Breast epithelium (tissue), 4 donors: ENCODE measurements around the gene CALY. TPM values are rescaled to one million over a fixed set of nuclear protein-coding genes. Genes with fewer than 3 reads are reported as not detected.
A peak's percentile ranks its signal among the peaks of the same experiment; 100 is the strongest.

Experiments
- DNase-seq, 2 donors: peaks; one replicate each; pipeline ENCODE4 v3.0.0-alpha.2; 2019; ENCODE audit warnings: low spot score in 2 of 2
- H3K27ac ChIP-seq, 2 donors: fragments of 200-600 bp; sonication (generic) in 1 of 2; one replicate each; pipeline ENCODE4 v1.5.1; 2016 to 2019; ENCODE audit warnings: mild to moderate bottlenecking in 1 of 2
- H3K27me3 ChIP-seq, 2 donors: fragments of 200-600 bp; sonication (generic) in 1 of 2; one replicate each; pipeline versions ENCODE4 v1.5.1 to v1.6.0; 2017 to 2019; ENCODE audit warnings: control low read depth in 1 of 2, mild to moderate bottlenecking in 1 of 2
- H3K36me3 ChIP-seq: fragments of 200-600 bp; one replicate; pipeline ENCODE4 v1.5.1; 2019
- H3K4me1 ChIP-seq, 2 donors: fragments of 200-600 bp; sonication (generic); one replicate each; pipeline ENCODE4 v1.5.1; 2016 to 2019; ENCODE audit warnings: control low read depth in 1 of 2
- H3K4me3 ChIP-seq, 3 donors: fragments of 200-600 bp; sonication (generic); 1 replicate in 2 of 3; 2 replicates in 1 of 3; pipeline ENCODE4 v1.5.1; 2016 to 2019; ENCODE audit warnings: mild to moderate bottlenecking in 3 of 3, moderate library complexity in 2 of 3
- H3K9me3 ChIP-seq, 2 donors: fragments of 200-600 bp; sonication (generic) in 1 of 2; one replicate each; pipeline ENCODE4 v1.5.1; 2016 to 2019; ENCODE audit warnings: control low read depth in 1 of 2
- CTCF ChIP-seq, 3 donors: fragments of 450-650 bp; IDR thresholded peaks; one replicate each; pipeline ENCODE4 v1.5.1; 2016 to 2017; ENCODE audit warnings: antibody characterized with exemption in 3 of 3, mild to moderate bottlenecking in 3 of 3, moderate library complexity in 3 of 3
- POLR2A ChIP-seq: fragments of 450-650 bp; IDR thresholded peaks from one replicate; pipeline ENCODE4 v1.6.1; 2016; ENCODE audit warnings: antibody characterized with exemption, mild to moderate bottlenecking, moderate library complexity
- POLR2AphosphoS5 ChIP-seq, 3 donors: sonication (generic); formaldehyde crosslinking; IDR thresholded peaks; one replicate each; pipeline ENCODE4 v1.6.1; 2017; ENCODE audit warnings: antibody characterized with exemption in 3 of 3
- intact Hi-C: fragments of 100-400 bp; cut with DNase I; formaldehyde crosslinking; loops from one replicate; pipeline ENCODE4 v1.15.1; 2023; ENCODE audit warnings: low total_unique reads
- total RNA-seq, 3 donors: library from RNA; depleted of rRNA; stranded (reverse); fragments of >200 nt; gene quantifications; one replicate each; pipeline ENCODE4 v1.1.0, GENCODE V29; 2016

CALY gene
- total RNA-seq, 3 donors from 2014 or later, result 0.66 TPM; not detected in 2

GRCh38 chr10:133310399-133310755 is 26.3 kb downstream of the CALY start:
- TF ChIP-seq POLR2A (no peak), CTCF (IDR thresholded peaks at IDR 0.05) (no peak), POLR2AphosphoS5 (IDR thresholded peaks at IDR 0.05) (no peak)
- DNase-seq, result no peak
- intact Hi-C loops, result no loop called here

GRCh38 chr10:133309720-133310398 is 26.8 kb downstream of the CALY start:
- peak in 1 of 2 donors; percentile 47 for DNase-seq
- no peaks in the 10 kb centered on the region for H3K9me3 ChIP-seq
- no peaks in the 10 kb centered on the region for H3K36me3 ChIP-seq
- intact Hi-C loops, result no loop called here
- peaks cover 0 to 7% of the 10 kb centered on the region in 2 donors for H3K4me1 ChIP-seq
- H3K27me3 ChIP-seq, result no peaks in the 10 kb centered on the region
- peak overlapping the region in 2 of 3 donors; percentile 92 to 99 for H3K4me3 ChIP-seq
- peak overlapping the region; percentile 98 to 99 for H3K27ac ChIP-seq
- TF ChIP-seq POLR2A (no peak), CTCF (IDR thresholded peaks at IDR 0.05) (no peak), POLR2AphosphoS5 (IDR thresholded peaks at IDR 0.05) (no peak)

More at GRCh38 chr10:133310399-133310755, 26.3 kb downstream of the CALY start:
- Histone ChIP-seq H3K4me3 (no peak overlapping the region), H3K9me3 (no peaks in the 10 kb centered on the region), H3K27me3 (no peaks in the 10 kb centered on the region), H3K36me3 (no peaks in the 10 kb centered on the region), H3K27ac (no peak overlapping the region), H3K4me1 (peaks cover 0 to 7% of the 10 kb centered on the region in 2 donors)

- no peaks in the 10 kb centered on the region for H3K9me3 ChIP-seq
These were observed 27.5 kb downstream of the CALY start for GRCh38 chr10:133309100-133309719.

GRCh38 chr10:133308421-133309099 is 28.1 kb downstream of the CALY start, which contains the start of the genes TUBGCP2 and ZNF511:
Gene TUBGCP2 (minus strand): TSS chr10:133308872. CDS start chr10:133302941, 5,931 bp downstream.
Gene ZNF511 (plus strand): TSS chr10:133308914. CDS start chr10:133308944, 30 bp downstream.
- DNase-seq, result peak; percentile 83 to 85
- H3K4me3 ChIP-seq, result peak within 1 kb of the TSS; percentile 87 to 99 (median 92)
- TF ChIP-seq POLR2AphosphoS5 (IDR thresholded peaks at IDR 0.05), result peak; percentile 75 to 89 (median 81)
- TF ChIP-seq POLR2A, result no peak
- intact Hi-C loops, result no loop called here
- H3K9me3 ChIP-seq, result no peaks in the 10 kb centered on the region
- no peaks in the 10 kb centered on the region for H3K36me3 ChIP-seq
- peak within 1 kb of the TSS; percentile 98 to 99 for H3K27ac ChIP-seq
- H3K27me3 ChIP-seq, result no peaks in the 10 kb centered on the region
- H3K4me1 ChIP-seq, result peaks cover 0 to 7% of the 10 kb centered on the region in 2 donors

More at GRCh38 chr10:133309100-133309719, 27.5 kb downstream of the CALY start:
- peaks cover 0 to 7% of the 10 kb centered on the region in 2 donors for H3K4me1 ChIP-seq
- H3K27ac ChIP-seq, result peak overlapping the region; percentile 98 to 99
- peak; percentile 92 to 99 for DNase-seq
- peak overlapping the region; percentile 87 to 99 (median 92) for H3K4me3 ChIP-seq
- no peaks in the 10 kb centered on the region for H3K36me3 ChIP-seq
- intact Hi-C loops, result no loop called here
- H3K27me3 ChIP-seq, result no peaks in the 10 kb centered on the region
- TF ChIP-seq POLR2AphosphoS5 (IDR thresholded peaks at IDR 0.05) (no peak), POLR2A (no peak), CTCF (IDR thresholded peaks at IDR 0.05) (no peak)

- Histone ChIP-seq H3K4me1 (peaks cover 0 to 7% of the 10 kb centered on the region in 2 donors), H3K27ac (peak overlapping the region; percentile 98 to 99), H3K4me3 (peak overlapping the region; percentile 87 to 99 (median 92)), H3K27me3 (no peaks in the 10 kb centered on the region), H3K9me3 (no peaks in the 10 kb centered on the region), H3K36me3 (no peaks in the 10 kb centered on the region)
- peak; percentile 84 to 86 for DNase-seq
- intact Hi-C loops, result no loop called here
- no peak for TF ChIP-seq POLR2A
- TF ChIP-seq POLR2AphosphoS5 (IDR thresholded peaks at IDR 0.05), result peak in 2 of 3 donors; percentile 16 to 43
- peak; percentile 50 to 69 (median 50) for TF ChIP-seq CTCF (IDR thresholded peaks at IDR 0.05)
These were observed 28.8 kb downstream of the CALY start for GRCh38 chr10:133307776-133308420.
